ENCODE data around the gene ALDH3A1.

DNA sequence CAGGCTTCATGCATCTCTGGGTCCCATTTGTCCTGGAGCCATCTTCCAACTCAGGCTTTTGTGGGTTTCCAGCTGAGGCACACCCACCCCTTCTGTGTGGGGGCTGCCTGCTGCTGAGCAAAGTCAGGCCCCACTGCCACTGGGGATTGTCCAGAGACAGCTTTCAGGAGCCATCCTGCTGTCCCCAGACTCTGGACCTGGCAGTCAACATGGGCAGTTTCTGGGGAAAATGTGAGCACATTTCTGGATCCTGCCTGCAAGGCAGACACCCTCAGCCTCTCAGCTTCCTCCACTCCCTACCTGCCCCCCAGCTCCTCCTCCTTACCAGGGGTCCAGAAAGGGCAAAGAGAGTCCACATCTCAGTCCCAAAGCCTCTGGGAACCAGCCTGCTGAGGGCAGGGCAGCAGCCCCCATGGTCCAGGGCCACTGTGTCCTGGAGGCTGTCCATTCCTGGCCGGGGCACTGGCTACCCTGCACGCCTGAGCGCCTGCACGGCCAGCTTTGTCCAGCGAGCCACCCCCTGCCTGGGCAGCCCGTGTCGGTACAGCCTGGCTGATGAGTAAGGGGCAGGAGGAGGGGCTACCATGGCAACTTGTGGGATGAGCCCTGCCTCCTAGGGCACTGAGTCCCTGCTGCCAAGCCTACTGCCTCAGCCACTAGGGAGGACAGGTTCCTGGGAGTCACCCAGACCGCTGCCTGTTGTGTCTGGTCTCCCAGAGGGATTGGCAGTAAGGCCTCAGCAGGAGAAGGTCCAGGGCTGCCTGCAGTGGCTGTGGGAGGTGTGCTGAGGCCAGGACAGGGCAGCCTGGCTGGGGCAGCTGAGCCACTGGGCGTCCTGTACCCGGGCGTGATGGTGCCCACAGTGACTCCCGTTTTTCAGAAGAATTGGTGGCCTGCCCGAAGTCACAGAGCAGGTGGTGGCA is 31.7 kb downstream of the ALDH3A1 start, which contains the start of gene SLC47A2:
- TF ChIP-seq EP300 (IDR thresholded peaks at IDR 0.05), result no peak
- TF ChIP-seq, protein P1, sequence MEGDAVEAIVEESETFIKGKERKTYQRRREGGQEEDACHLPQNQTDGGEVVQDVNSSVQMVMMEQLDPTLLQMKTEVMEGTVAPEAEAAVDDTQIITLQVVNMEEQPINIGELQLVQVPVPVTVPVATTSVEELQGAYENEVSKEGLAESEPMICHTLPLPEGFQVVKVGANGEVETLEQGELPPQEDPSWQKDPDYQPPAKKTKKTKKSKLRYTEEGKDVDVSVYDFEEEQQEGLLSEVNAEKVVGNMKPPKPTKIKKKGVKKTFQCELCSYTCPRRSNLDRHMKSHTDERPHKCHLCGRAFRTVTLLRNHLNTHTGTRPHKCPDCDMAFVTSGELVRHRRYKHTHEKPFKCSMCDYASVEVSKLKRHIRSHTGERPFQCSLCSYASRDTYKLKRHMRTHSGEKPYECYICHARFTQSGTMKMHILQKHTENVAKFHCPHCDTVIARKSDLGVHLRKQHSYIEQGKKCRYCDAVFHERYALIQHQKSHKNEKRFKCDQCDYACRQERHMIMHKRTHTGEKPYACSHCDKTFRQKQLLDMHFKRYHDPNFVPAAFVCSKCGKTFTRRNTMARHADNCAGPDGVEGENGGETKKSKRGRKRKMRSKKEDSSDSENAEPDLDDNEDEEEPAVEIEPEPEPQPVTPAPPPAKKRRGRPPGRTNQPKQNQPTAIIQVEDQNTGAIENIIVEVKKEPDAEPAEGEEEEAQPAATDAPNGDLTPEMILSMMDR (IDR thresholded peaks at IDR 0.05), result no peak

All from stomach (tissue), 4 donors.